Chondrocyte (in vitro differentiated cells): Measurements from ENCODE around the gene TCF7L1. TPM values are rescaled to one million over a fixed set of nuclear protein-coding genes. Genes with fewer than 3 reads are reported as not detected.

ENCODE experiments used
- DNase-seq: peaks from one replicate; pipeline ENCODE4 v3.0.0; 2021; ENCODE audit warnings: mixed read lengths, low spot score
- H3K27ac Mint-ChIP-seq: one replicate; pipeline ENCODE4 v1.8.0; 2021; ENCODE audit warnings: mild to moderate bottlenecking, moderate library complexity, mixed read lengths; ENCODE audit not compliant: unreplicated experiment
- H3K27me3 Mint-ChIP-seq: 2 replicates; pipeline ENCODE4 v1.8.0; 2021; ENCODE audit warnings: low read depth, mixed read lengths
- H3K36me3 Mint-ChIP-seq: 2 replicates; pipeline ENCODE4 v1.8.0; 2021; ENCODE audit warnings: low read depth, mixed read lengths
- H3K4me1 Mint-ChIP-seq: 2 replicates; pipeline ENCODE4 v1.8.0; 2021; ENCODE audit warnings: low read depth, mild to moderate bottlenecking, mixed read lengths
- H3K4me3 Mint-ChIP-seq: one replicate; pipeline ENCODE4 v1.8.0; 2021; ENCODE audit warnings: mild to moderate bottlenecking, moderate library complexity, mixed read lengths; ENCODE audit not compliant: unreplicated experiment
- H3K9me3 Mint-ChIP-seq: 2 replicates; pipeline ENCODE4 v1.8.0; 2021; ENCODE audit warnings: low read depth, mixed read lengths
- CTCF ChIP-seq: fragments of 200-600 bp; sonication (generic); IDR thresholded peaks from 2 replicates; pipeline ENCODE4 v1.5.0; 2021; ENCODE audit warnings: antibody characterized with exemption, mild to moderate bottlenecking, moderate library complexity
- total RNA-seq: library from RNA; stranded (reverse); gene quantifications from 3 replicates; pipeline ENCODE4 v1.2.1, GENCODE V29; 2021

TCF7L1 gene
- total RNA-seq, 1 donor from 2014 or later, result 35.0 TPM

- Mint-ChIP-seq H3K9me3 (no peaks in the 10 kb centered on the region), H3K4me1 (peaks cover 71% of the 10 kb centered on the region), H3K27me3 (no peaks in the 10 kb centered on the region), H3K36me3 (peaks cover 3% of the 10 kb centered on the region), H3K27ac (peak overlapping the region; percentile 60), H3K4me3 (no peak overlapping the region)
- no peak for DNase-seq
- TF ChIP-seq CTCF, result no peak
Observed at GRCh38 chr2:85246348-85246747, 113.2 kb downstream of the TCF7L1 start.

- DNase-seq, result no peak
- H3K36me3 Mint-ChIP-seq, result peaks cover 3% of the 10 kb centered on the region
- no peak overlapping the region for H3K4me3 Mint-ChIP-seq
- no peak overlapping the region for H3K27ac Mint-ChIP-seq
- H3K27me3 Mint-ChIP-seq, result no peaks in the 10 kb centered on the region
- peaks cover 60% of the 10 kb centered on the region for H3K4me1 Mint-ChIP-seq
- no peak for TF ChIP-seq CTCF
- no peaks in the 10 kb centered on the region for H3K9me3 Mint-ChIP-seq
Observed at GRCh38 chr2:85247610-85248009, 114.4 kb downstream of the TCF7L1 start.

- peak overlapping the region; percentile 23 for H3K4me3 Mint-ChIP-seq
- no peaks in the 10 kb centered on the region for H3K27me3 Mint-ChIP-seq
- DNase-seq, result peak; percentile 53
- no peaks in the 10 kb centered on the region for H3K9me3 Mint-ChIP-seq
- H3K4me1 Mint-ChIP-seq, result peaks cover 54% of the 10 kb centered on the region
- H3K27ac Mint-ChIP-seq, result peak overlapping the region; percentile 91
- H3K36me3 Mint-ChIP-seq, result peaks cover 3% of the 10 kb centered on the region
- no peak for TF ChIP-seq CTCF
Observed at GRCh38 chr2:85248773-85249509, 115.7 kb downstream of the TCF7L1 start.

GRCh38 chr2:85250045-85250444, 116.9 kb downstream of the TCF7L1 start:
- no peak for DNase-seq
- H3K9me3 Mint-ChIP-seq, result no peaks in the 10 kb centered on the region

GRCh38 chr2:85251070-85251616, 118.0 kb downstream of the TCF7L1 start:
- Mint-ChIP-seq H3K27me3 (no peaks in the 10 kb centered on the region), H3K4me1 (peaks cover 58% of the 10 kb centered on the region), H3K4me3 (no peak overlapping the region), H3K36me3 (no peaks in the 10 kb centered on the region), H3K27ac (no peak overlapping the region), H3K9me3 (no peaks in the 10 kb centered on the region)
- no peak for DNase-seq
- TF ChIP-seq CTCF, result no peak

More at GRCh38 chr2:85250045-85250444, 116.9 kb downstream of the TCF7L1 start:
- TF ChIP-seq CTCF, result no peak
- no peak overlapping the region for H3K4me3 Mint-ChIP-seq
- H3K27me3 Mint-ChIP-seq, result no peaks in the 10 kb centered on the region
- peaks cover 51% of the 10 kb centered on the region for H3K4me1 Mint-ChIP-seq
- peak overlapping the region; percentile 91 for H3K27ac Mint-ChIP-seq
- no peaks in the 10 kb centered on the region for H3K36me3 Mint-ChIP-seq
